ENCODE results near the gene CPLX1. TPM values are rescaled to one million over a fixed set of nuclear protein-coding genes. Genes with fewer than 3 reads are reported as not detected.

CPLX1 gene
- total RNA-seq, 2 donors from 2014 or later, result 0.85 to 1.2 TPM

- DNase-seq (ENCODE audit: low spot score), result no peak
- H3K27me3 ChIP-seq (replicated peaks; ENCODE audit: insufficient read depth), result no peaks in the 10 kb centered on the region
- no peaks in the 10 kb centered on the region for H3K9me3 ChIP-seq
- H3K27ac ChIP-seq, result no peak overlapping the region
- H3K4me1 ChIP-seq (ENCODE audit: control insufficient read depth in 1 of 2, low read depth in 2 of 2), result no peaks in the 10 kb centered on the region
- H3K36me3 ChIP-seq, result peaks cover 51% of the 10 kb centered on the region
- H3K4me3 ChIP-seq, result no peak overlapping the region
- ATAC-seq (ENCODE audit: insufficient number of reproducible peaks, low FRiP score, low read depth), result no peak
- TF ChIP-seq CTCF (IDR thresholded peaks at IDR 0.05), result no peak
Measured at GRCh38 chr4:859496-859895, 33.6 kb upstream of the CPLX1 start.

- H3K27ac ChIP-seq, result no peak overlapping the region
- DNase-seq (ENCODE audit: low spot score), result no peak
- no peak overlapping the region for H3K4me3 ChIP-seq
- H3K4me1 ChIP-seq (ENCODE audit: control insufficient read depth in 1 of 2, low read depth in 2 of 2), result no peaks in the 10 kb centered on the region
- H3K36me3 ChIP-seq, result peaks cover 46% of the 10 kb centered on the region
- no peaks in the 10 kb centered on the region for H3K27me3 ChIP-seq (replicated peaks; ENCODE audit: insufficient read depth)
- no peak for ATAC-seq (ENCODE audit: insufficient number of reproducible peaks, low FRiP score, low read depth)
- no peak for TF ChIP-seq CTCF (IDR thresholded peaks at IDR 0.05)
- no peaks in the 10 kb centered on the region for H3K9me3 ChIP-seq
Measured at GRCh38 chr4:858831-859451, 33.0 kb upstream of the CPLX1 start.

- Histone ChIP-seq H3K27me3 (replicated peaks; ENCODE audit: insufficient read depth) (no peaks in the 10 kb centered on the region), H3K4me3 (no peak overlapping the region), H3K4me1 (ENCODE audit: control insufficient read depth in 1 of 2, low read depth in 2 of 2) (no peaks in the 10 kb centered on the region), H3K36me3 (peaks cover 40% of the 10 kb centered on the region), H3K9me3 (no peaks in the 10 kb centered on the region), H3K27ac (no peak overlapping the region)
- no peak for TF ChIP-seq CTCF (IDR thresholded peaks at IDR 0.05)
- ATAC-seq (ENCODE audit: insufficient number of reproducible peaks, low FRiP score, low read depth) (no peak), DNase-seq (ENCODE audit: low spot score) (no peak)
Measured at GRCh38 chr4:858041-858481, 32.1 kb upstream of the CPLX1 start.

- Histone ChIP-seq H3K27me3 (replicated peaks; ENCODE audit: insufficient read depth) (no peaks in the 10 kb centered on the region), H3K9me3 (no peaks in the 10 kb centered on the region), H3K4me1 (ENCODE audit: control insufficient read depth in 1 of 2, low read depth in 2 of 2) (no peaks in the 10 kb centered on the region), H3K4me3 (no peak overlapping the region), H3K36me3 (peaks cover 36% of the 10 kb centered on the region), H3K27ac (no peak overlapping the region)
- DNase-seq (ENCODE audit: low spot score), result no peak
- ATAC-seq (ENCODE audit: insufficient number of reproducible peaks, low FRiP score, low read depth), result no peak
- no peak for TF ChIP-seq CTCF (IDR thresholded peaks at IDR 0.05)
Measured at GRCh38 chr4:857461-857860, 31.5 kb upstream of the CPLX1 start.

- Histone ChIP-seq H3K4me1 (ENCODE audit: control insufficient read depth in 1 of 2, low read depth in 2 of 2) (no peaks in the 10 kb centered on the region), H3K4me3 (no peak overlapping the region), H3K27me3 (replicated peaks; ENCODE audit: insufficient read depth) (no peaks in the 10 kb centered on the region), H3K36me3 (peaks cover 36% of the 10 kb centered on the region), H3K9me3 (no peaks in the 10 kb centered on the region), H3K27ac (no peak overlapping the region)
- TF ChIP-seq CTCF (IDR thresholded peaks at IDR 0.05), result no peak
- ATAC-seq (ENCODE audit: insufficient number of reproducible peaks, low FRiP score, low read depth) (no peak), DNase-seq (ENCODE audit: low spot score) (no peak)
Measured at GRCh38 chr4:856225-856901, 30.4 kb upstream of the CPLX1 start.
